ENCODE results near the gene DPH7. TPM values are rescaled to one million over a fixed set of nuclear protein-coding genes. Genes with fewer than 3 reads are reported as not detected.
"Not testable (repeated sequence)": the region's sequence is repeated elsewhere in the genome, so short reads cannot be mapped to it uniquely, and the experiment has no call there.

The DPH7 gene
- total RNA-seq, 2 experiments from 2014 or later: 31.9 to 34.2 TPM

GRCh38 chr9:137531099-137531765, 47.5 kb downstream of the DPH7 start:
- Mint-ChIP-seq H3K9me3 (peaks cover 2% of the 10 kb centered on the region), H3K27ac (no peak overlapping the region), H3K4me1 (peaks cover 18% of the 10 kb centered on the region), H3K4me3 (no peak overlapping the region), H3K36me3 (ENCODE audit: low read depth) (peaks cover 3% of the 10 kb centered on the region), H3K27me3 (peaks cover 3% of the 10 kb centered on the region)
- DNase-seq: no peak
- CTCF ChIA-PET: interaction anchor here (0.6 to 1.4 kb wide), 2 partner anchors 62 to 108 kb away, joined by 3 to 4 read pairs; partner anchors contain the start of genes EXD3 and NOXA1
- POLR2A ChIA-PET: interaction anchor here (0.6 kb wide), 1 partner anchor 435 kb away, joined by 3 read pairs; no protein-coding TSS in a partner anchor

- CTCF ChIA-PET: interaction anchor here (0.6 kb wide), 1 partner anchor 61 kb away, joined by 3 read pairs; no protein-coding TSS in a partner anchor
- no peaks in the 10 kb centered on the region for H3K36me3 Mint-ChIP-seq (ENCODE audit: low read depth)
- POLR2A ChIA-PET: no interaction called here
- DNase-seq: no peak
- peaks cover 16% of the 10 kb centered on the region for H3K4me1 Mint-ChIP-seq
- no peaks in the 10 kb centered on the region for H3K9me3 Mint-ChIP-seq
- H3K4me3 Mint-ChIP-seq: no peak overlapping the region
- peaks cover 3% of the 10 kb centered on the region for H3K27me3 Mint-ChIP-seq
- H3K27ac Mint-ChIP-seq: no peak overlapping the region
These were observed 48.4 kb downstream of the DPH7 start for GRCh38 chr9:137530331-137530730.

GRCh38 chr9:137524981-137525317, 53.8 kb downstream of the DPH7 start:
- no peaks in the 10 kb centered on the region for H3K36me3 Mint-ChIP-seq (ENCODE audit: low read depth)
- no peak for DNase-seq
- ChIA-PET CTCF (interaction anchor here (0.9 to 2.4 kb wide), 3 partner anchors 10 to 102 kb away, joined by 3 to 7 read pairs (median 5); partner anchors contain the start of genes EXD3 and NOXA1), POLR2A (no interaction called here)
- H3K4me3 Mint-ChIP-seq: no peak overlapping the region
- H3K4me1 Mint-ChIP-seq: peaks cover 2% of the 10 kb centered on the region
- H3K9me3 Mint-ChIP-seq: no peaks in the 10 kb centered on the region
- H3K27me3 Mint-ChIP-seq: peaks cover 3% of the 10 kb centered on the region
- H3K27ac Mint-ChIP-seq: no peak overlapping the region

GRCh38 chr9:137524161-137524980, 54.4 kb downstream of the DPH7 start:
- H3K9me3 Mint-ChIP-seq: no peaks in the 10 kb centered on the region
- H3K27ac Mint-ChIP-seq: no peak overlapping the region
- DNase-seq: no peak
- H3K27me3 Mint-ChIP-seq: peaks cover 3% of the 10 kb centered on the region
- ChIA-PET CTCF (interaction anchor here (0.9 to 2.4 kb wide), 3 partner anchors 10 to 102 kb away, joined by 3 to 7 read pairs (median 5); partner anchors contain the start of genes EXD3 and NOXA1), POLR2A (no interaction called here)
- H3K4me3 Mint-ChIP-seq: no peak overlapping the region
- H3K4me1 Mint-ChIP-seq: peaks cover 2% of the 10 kb centered on the region
- H3K36me3 Mint-ChIP-seq (ENCODE audit: low read depth): no peaks in the 10 kb centered on the region

- no peaks in the 10 kb centered on the region for H3K36me3 Mint-ChIP-seq (ENCODE audit: low read depth)
These were observed 55.8 kb downstream of the DPH7 start for GRCh38 chr9:137522746-137523455.

GRCh38 chr9:137521405-137521985, 57.2 kb downstream of the DPH7 start:
- no peaks in the 10 kb centered on the region for H3K36me3 Mint-ChIP-seq (ENCODE audit: low read depth)
- ChIA-PET POLR2A (no interaction called here), CTCF (no interaction called here)
- H3K27me3 Mint-ChIP-seq: no peaks in the 10 kb centered on the region
- no peaks in the 10 kb centered on the region for H3K4me1 Mint-ChIP-seq
- no peak for DNase-seq
- H3K9me3 Mint-ChIP-seq: no peaks in the 10 kb centered on the region
- H3K27ac Mint-ChIP-seq: no peak overlapping the region
- no peak overlapping the region for H3K4me3 Mint-ChIP-seq

More at GRCh38 chr9:137522746-137523455, 55.8 kb downstream of the DPH7 start:
- no peak overlapping the region for H3K27ac Mint-ChIP-seq
- H3K4me3 Mint-ChIP-seq: no peak overlapping the region
- H3K27me3 Mint-ChIP-seq: peaks cover under 1% of the 10 kb centered on the region
- no peaks in the 10 kb centered on the region for H3K9me3 Mint-ChIP-seq
- ChIA-PET CTCF (interaction anchor here (0.7 to 1.4 kb wide), 2 partner anchors 10 to 79 kb away, joined by 3 read pairs; no protein-coding TSS in a partner anchor), POLR2A (no interaction called here)
- DNase-seq: no peak
- H3K4me1 Mint-ChIP-seq: peaks cover 2% of the 10 kb centered on the region

- CTCF ChIA-PET: no interaction called here
- Mint-ChIP-seq H3K9me3 (no peaks in the 10 kb centered on the region), H3K36me3 (ENCODE audit: low read depth) (no peaks in the 10 kb centered on the region), H3K4me1 (no peaks in the 10 kb centered on the region), H3K4me3 (no peak overlapping the region), H3K27me3 (no peaks in the 10 kb centered on the region), H3K27ac (no peak overlapping the region)
- POLR2A ChIA-PET: no interaction called here
- DNase-seq: no peak
These were observed 57.9 kb downstream of the DPH7 start for GRCh38 chr9:137520614-137521404.

- no peak overlapping the region for H3K27ac Mint-ChIP-seq
- CTCF ChIA-PET: no interaction called here
These were observed 59.2 kb downstream of the DPH7 start for GRCh38 chr9:137519553-137519952.

GRCh38 chr9:137518661-137519459, 59.9 kb downstream of the DPH7 start:
- CTCF ChIA-PET; H3K27ac Mint-ChIP-seq; H3K4me3 Mint-ChIP-seq; H3K36me3 Mint-ChIP-seq (ENCODE audit: low read depth); H3K9me3 Mint-ChIP-seq; H3K4me1 Mint-ChIP-seq; POLR2A ChIA-PET; DNase-seq; H3K27me3 Mint-ChIP-seq: not testable (repeated sequence)

More at GRCh38 chr9:137519553-137519952, 59.2 kb downstream of the DPH7 start:
- Mint-ChIP-seq H3K9me3 (no peaks in the 10 kb centered on the region), H3K36me3 (ENCODE audit: low read depth) (no peaks in the 10 kb centered on the region), H3K27me3 (no peaks in the 10 kb centered on the region), H3K4me1 (no peaks in the 10 kb centered on the region), H3K4me3 (no peak overlapping the region)
- POLR2A ChIA-PET: no interaction called here
- DNase-seq: no peak

GRCh38 chr9:137516144-137516917, 62.4 kb downstream of the DPH7 start:
- Mint-ChIP-seq H3K36me3 (ENCODE audit: low read depth) (no peaks in the 10 kb centered on the region), H3K4me1 (peaks cover 4% of the 10 kb centered on the region), H3K27me3 (no peaks in the 10 kb centered on the region), H3K9me3 (no peaks in the 10 kb centered on the region), H3K27ac (no peak overlapping the region), H3K4me3 (no peak overlapping the region)
- ChIA-PET POLR2A (no interaction called here), CTCF (no interaction called here)
- no peak for DNase-seq

- Mint-ChIP-seq H3K27me3 (no peaks in the 10 kb centered on the region), H3K4me3 (no peak overlapping the region), H3K4me1 (peaks cover 4% of the 10 kb centered on the region), H3K36me3 (ENCODE audit: low read depth) (no peaks in the 10 kb centered on the region), H3K9me3 (no peaks in the 10 kb centered on the region), H3K27ac (no peak overlapping the region)
- CTCF ChIA-PET: no interaction called here
- DNase-seq: no peak
- POLR2A ChIA-PET: no interaction called here
These were observed 63.4 kb downstream of the DPH7 start for GRCh38 chr9:137515338-137515724.
